Cardiac septum (tissue), 1 donor: ENCODE data around the gene KLK11. TPM values are rescaled to one million over a fixed set of nuclear protein-coding genes. Genes with fewer than 3 reads are reported as not detected.

Experiments used
- DNase-seq: peaks from one replicate; pipeline ENCODE4 v3.0.0-alpha.2; 2020; ENCODE audit warnings: low spot score
- intact Hi-C: fragments of 100-400 bp; cut with DNase I; formaldehyde crosslinking; loops from one replicate; pipeline ENCODE4 v1.14.0; 2022
- long read RNA-seq: library from polyadenylated mRNA; unstranded; transcript quantifications from one replicate; pipeline ENCODE4 v2.0.0, GENCODE V29; 2021
- total RNA-seq: library from RNA; stranded (reverse); fragmentation: NEBNext Ultra II Directional; extraction: Animal tissue kit (Norgen Biotek cat#: 25700); gene quantifications from one replicate; pipeline ENCODE4 v1.2.1, GENCODE V29; 2021
- donor health status: DM: no; HTN: no; CAD: no.

KLK11 gene, protein sequence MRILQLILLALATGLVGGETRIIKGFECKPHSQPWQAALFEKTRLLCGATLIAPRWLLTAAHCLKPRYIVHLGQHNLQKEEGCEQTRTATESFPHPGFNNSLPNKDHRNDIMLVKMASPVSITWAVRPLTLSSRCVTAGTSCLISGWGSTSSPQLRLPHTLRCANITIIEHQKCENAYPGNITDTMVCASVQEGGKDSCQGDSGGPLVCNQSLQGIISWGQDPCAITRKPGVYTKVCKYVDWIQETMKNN
- total RNA-seq: not detected
- long read RNA-seq: 0 reads

DNA sequence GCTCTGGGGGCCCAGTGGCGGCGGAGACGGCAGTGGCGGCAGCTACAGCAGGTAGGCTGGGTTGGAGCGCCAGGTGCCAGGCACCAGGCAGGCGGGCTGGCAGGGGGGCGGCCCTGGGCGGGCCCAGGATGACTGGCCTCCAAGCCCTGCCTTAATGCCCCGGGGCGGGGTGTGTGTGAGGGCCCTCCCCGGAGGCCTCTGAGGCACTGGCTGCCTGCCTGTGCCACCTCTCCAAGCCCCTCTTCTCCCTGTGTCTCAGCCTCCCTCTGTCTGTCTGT lies at the start of gene KLK11:
KLK11 (minus strand) TSS at position 63 of the 278 bp plus-strand sequence. CDS start 985 bp downstream, outside the sequence.
- no peak for DNase-seq
- intact Hi-C loops: no loop called here

DNA sequence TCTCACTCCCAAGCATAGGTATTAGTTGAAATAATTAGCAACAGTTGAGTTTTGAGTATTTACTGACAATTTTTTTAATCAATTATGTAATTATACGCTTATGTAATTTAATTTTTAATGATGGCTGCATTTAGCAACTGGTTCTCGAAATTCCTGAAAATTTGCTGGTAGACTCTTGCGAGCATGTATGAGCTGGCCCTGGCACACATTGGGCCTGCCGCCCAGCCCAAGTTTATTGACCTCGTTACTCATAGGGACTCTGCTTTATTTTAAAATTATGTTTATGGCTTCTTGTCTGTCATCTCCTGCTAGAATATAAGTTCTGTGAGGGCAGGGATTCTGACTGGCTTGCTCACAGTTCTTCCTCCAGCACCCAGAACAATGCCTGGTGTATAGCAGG lies 49.6 kb upstream of the KLK11 start:
- no peak for DNase-seq
- intact Hi-C loops: no loop called here

DNA sequence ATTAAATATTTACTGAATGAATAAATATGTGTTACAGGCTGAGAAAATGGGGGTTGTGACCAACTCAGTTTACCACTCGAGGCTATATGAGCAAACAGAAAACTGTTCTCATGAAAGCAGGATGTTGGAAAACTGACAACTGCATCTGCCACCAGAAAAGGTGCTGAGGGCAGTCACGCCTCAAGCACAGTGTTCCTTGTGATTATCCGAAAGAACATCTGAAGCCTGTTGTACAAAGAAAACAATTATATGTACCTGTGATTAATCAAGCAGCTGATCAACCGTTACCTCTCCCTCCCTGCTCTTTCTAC lies 44.6 kb upstream of the KLK11 start:
- intact Hi-C loops: no loop called here
- DNase-seq: no peak

DNA sequence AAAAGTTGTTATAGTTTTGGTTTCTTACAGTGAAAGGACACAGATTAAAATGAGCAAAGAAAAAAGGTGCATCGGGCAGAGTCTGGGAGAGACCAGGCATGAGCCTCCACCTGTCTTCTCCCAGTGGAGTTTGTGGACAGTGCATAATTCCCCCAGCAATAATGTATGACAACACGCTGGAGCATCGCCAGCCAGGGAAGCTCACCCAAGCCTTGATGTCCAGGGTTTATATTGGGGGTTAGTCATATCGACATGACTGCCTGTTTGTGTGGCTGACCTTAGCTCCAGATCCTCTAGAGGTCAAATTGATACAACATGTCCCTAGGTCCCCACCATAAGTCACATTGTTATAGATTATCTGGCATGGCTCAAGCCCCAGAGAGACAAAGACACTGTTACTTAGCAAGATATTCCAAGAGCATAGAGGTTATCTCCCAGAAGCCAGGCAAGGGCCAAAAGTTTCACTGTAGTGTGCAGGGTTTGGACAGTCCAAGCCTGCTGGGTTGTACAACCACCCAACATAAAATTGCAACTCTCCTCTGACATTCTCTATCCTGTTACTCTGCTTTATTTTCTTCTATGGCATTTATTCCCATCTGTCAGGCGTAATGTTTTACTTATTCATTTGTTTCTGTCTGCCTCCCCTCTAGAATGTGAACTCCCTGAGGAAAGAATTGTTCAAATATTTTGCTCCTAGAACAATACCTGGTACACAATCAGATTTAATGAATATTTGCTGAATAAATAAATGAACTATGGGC lies 44.1 kb upstream of the KLK11 start:
- no peak for DNase-seq

DNA sequence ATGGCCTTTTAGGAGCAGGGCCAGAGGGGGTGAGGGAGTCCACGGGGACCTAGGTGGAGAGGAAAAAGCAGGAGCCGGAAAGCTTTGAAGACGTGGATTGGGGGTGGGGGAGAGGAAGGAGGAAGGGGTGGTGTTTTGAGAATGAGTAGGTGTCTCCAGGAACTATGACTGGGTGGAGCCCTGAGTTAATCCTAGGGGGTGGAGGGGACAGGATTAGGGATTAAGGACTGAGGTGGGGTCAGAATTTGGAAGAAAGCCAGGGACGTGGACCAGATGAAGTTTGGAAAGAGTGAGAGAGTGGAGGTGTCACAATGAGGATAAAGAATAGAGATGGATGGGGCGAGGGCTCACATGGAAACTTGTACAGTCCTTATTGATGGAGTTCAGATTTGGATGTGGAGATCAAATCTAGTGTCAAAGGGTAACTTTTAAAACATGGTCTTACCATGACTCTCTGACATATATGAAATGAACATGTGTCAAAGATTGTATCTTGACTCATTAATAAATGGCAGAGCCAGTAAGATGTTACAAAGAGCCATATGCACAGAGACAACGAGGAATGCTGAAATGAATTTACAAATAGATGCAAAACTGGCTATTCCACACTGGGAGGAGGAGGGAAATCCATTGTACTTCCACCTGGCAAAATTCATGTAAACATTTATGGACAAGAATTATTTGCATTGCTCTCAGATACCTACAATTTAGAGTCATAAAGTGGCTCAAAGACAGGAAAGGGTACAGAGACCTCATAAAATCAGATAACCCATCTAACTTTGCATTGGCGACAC lies 40.2 kb upstream of the KLK11 start:
- DNase-seq: no peak
- intact Hi-C loops: no loop called here

More for the DNA sequence above, 44.1 kb upstream of the KLK11 start:
- intact Hi-C loops: no loop called here

DNA sequence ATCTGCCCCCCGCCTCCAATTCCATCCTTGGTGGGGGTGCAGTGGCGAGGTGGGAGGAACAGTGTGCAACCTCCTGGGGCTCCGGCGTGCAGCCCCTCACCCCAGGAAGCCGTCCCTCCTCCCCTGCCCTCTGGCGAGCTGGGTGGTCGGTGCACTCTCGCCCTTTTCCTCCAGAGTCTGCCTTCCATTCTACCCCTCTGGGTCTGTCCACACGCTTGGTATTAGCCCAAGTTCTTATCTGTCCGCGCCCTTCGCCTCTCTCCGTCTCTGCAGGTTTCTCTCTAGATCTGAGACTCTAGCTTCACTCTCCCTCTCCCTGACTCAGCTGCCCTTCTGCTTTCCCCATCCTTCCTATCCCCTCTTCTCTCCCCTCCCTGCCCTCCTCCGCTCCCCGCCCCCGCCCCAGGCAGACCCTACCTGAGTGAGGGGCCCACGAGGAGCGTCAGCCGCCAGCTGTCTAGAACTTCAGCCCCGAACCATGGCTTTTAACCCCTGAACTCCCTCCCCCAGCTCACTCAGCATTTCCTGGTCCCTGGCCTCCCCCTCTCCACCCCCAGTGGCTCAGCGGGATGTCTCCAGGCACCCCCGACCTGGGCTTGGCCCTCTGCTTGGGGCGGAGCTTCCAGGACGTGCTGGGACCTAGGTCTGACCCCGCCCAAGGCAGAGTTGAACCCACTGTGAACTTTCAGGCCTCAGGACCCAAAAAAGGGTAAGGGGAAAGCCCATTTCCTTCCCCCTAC lies 39.0 kb upstream of the KLK11 start:
- intact Hi-C loops: no loop called here
- no peak for DNase-seq

DNA sequence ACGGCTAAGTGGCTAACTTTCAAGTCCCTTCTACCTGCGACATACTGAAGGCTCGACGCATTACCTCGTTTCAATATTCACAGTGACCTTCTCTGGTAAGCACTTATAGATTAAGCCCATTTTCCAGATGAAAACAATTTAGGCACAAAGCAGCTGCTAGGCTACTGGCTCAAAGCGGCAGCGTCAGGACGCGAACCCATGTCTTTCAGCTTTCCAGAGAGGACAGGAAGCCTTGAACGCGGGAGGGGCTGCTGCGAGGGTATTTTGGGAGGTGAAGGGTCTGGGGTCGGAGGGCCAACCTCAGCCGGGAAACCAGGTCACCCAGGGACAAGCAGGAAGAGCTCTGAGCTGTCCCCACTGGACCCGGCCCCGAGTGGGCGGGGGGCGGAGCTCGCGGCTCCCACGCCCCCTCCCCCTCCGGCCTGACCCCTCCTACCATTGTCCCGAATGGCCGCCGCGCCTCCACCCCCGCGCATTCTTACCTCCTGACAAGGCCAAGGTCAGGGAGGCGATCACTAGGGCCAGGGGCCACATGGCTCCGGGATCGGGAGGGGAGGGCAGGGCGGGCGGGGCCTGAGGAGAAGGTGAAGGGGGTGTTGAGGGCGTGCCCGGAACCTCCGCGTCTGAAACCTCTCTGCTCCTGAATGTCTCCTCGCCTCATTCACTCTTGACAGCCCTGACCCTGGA lies 38.3 kb upstream of the KLK11 start, which contains the start of gene KLK13:
KLK13 (minus strand) TSS at position 559 of the 687 bp plus-strand sequence; CDS start at position 534, 25 bp downstream.
- no peak for DNase-seq
- intact Hi-C loops: no loop called here

DNA sequence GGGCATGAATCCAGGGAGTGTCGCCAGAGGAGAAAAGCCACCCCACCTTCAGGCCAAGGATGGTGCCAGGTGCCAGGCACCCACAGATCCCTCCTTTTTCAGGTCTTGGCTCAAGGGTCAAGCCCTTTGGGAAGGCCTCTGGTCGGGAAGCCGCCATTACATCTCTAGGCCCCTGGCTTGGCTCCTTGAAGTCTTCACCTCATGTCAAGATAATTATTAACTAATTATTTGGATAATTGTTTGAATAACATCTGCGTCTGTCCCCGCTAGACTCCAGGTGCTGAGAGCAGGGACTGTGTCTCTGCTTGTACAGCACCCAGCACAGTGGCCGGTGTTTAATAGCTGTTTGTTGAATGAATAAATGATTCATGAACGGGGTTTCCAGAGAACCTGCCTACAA lies 37.2 kb upstream of the KLK11 start:
- intact Hi-C loops: no loop called here
- DNase-seq: no peak

DNA sequence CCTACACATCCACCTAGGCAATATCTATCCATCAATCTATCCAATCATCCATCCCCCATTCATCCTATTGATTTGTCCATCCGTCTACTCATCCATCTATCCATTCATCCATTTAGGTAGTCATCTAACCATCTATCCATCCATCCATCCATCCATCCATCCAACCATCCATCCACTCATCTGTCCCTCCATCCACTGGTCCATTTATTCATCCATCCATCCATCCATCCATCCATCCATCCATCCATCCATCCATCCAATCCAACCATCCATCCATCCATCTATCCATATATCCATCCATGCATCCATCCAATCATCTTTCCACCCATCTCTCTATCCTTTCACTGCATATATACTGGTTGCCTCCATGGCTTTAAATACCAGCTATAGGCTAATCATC lies 34.6 kb upstream of the KLK11 start:
- intact Hi-C loops: no loop called here
- no peak for DNase-seq

DNA sequence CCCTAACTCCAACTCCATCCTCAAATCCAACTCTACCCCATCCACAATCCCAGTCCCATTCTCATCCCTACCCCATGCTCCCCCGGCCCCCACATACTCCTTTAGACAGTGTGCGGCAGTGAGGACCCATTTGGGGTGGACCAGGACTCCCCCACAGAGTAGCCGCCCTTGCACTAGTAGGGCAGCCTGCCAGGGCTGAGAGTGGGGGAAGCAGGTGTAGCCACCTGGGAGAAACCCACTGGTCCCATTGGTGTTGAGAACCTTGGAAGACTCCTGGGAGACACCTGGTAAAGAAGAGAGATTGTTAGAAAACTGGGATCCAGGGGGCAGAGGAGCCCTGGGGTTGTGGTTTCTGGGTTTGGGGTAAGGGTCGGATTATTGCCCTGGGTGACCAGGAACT lies 33.9 kb upstream of the KLK11 start:
- intact Hi-C loops: no loop called here
- DNase-seq: no peak

DNA sequence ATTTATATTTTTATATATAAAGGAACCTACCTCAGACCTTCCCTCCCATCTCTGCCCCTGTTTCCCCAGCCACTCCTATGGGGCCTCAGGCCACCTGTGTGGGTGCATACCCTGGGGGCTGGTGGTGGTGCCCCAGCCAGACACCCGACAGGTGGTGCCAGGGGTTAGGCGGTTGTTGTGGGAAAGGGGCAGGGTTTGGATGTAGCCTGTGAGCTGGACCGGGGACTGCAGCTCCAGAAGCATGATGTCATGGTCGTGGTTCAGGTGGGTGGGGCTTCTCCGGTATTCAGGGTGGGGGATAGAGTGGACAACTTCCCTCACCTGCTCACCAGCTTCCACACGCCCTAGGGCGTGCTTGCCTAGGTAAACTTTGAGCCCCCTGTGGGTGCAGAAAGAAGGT lies 33.3 kb upstream of the KLK11 start:
- intact Hi-C loops: no loop called here
- no peak for DNase-seq

DNA sequence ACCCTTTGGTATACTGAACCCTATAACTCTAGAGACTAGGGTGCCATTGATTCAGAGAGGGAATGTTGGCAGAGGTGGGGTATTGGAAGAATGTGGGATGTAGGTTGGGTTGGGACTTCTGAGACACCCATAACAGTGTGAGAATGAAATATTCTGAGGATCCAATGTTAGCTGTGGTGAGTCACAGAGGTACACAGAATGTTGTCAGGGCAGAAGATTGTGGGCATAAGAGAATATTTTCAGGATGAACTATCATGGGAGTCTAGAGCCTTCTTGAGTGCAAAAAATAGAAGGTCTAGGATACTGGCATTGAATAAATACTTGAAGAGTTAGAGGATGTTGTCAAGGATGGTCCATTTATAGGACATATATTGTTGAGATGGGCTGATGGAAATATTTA lies 29.4 kb upstream of the KLK11 start:
- intact Hi-C loops: no loop called here
- DNase-seq: no peak

DNA sequence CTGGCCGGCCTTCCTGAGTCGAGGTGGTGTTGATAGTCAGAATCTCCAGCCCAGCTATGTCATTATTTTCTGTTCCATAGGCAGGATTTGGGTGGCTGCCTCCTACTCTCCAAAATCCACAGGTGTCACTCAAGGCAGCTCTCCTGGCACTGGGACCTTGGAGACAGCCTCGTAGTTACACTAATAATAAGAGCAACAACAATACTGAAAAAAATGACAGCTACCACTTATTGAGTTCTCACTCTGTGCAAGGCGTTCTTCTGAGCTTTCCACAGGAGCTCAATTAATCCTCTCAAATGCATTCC lies 20.6 kb upstream of the KLK11 start:
- no peak for DNase-seq
- intact Hi-C loops: no loop called here

DNA sequence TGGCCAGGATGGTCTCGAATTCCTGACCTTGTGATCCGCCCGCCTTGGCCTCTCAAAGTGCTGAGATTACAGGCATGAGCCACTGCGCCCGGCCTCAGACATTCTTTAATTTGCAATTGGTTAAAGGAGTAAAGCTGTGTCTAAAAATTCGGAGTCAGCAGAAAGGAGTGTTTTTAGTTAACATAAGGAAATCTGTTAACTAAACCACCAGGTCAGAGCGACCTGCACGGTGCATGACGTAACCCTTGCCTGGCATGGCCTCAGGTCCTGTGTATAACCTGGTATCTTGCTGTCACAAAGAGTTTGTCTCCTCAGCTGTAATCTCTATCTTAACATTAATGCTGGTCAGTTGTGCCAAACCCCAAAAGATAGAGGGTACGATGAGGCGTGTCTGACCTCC lies 17.9 kb upstream of the KLK11 start:
- no peak for DNase-seq
- intact Hi-C loops: no loop called here

DNA sequence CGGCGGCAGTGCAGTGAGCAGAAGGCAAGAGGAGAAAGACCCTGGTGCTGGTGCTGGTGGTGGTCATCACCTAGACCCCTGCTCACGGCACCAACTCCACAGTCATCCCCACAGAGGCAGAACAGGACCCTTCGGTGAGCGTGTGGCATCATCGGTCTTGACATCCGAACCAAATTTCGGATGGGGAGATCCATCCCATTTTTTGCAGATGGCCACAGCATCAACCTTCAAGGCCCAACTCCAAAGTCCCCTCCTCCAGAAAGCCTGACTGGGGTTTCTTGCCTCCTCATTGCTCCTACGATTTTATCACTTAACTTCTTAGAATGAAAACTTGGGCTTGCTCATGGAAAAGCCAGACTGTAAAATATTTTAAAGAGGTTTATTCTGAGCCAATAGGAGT lies 17.1 kb upstream of the KLK11 start:
- no peak for DNase-seq
- intact Hi-C loops: no loop called here

DNA sequence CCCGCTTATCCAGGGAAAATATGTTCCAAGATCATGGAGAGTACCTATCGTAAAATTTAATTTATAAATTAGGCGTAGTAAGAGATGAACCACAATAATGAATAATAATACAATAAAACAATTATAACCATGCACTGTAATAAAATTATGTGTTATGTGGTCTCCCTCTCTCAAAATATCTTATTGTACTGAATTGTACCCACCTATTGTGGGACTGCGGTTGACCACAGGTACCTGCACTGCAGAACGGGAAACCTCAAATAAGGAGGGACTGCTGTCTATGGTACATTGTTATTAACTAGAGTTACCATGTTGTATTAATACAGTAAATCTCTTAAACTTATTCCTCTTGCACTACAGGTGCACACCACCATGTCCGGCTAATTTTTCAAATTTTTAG lies 13.7 kb upstream of the KLK11 start:
- intact Hi-C loops: no loop called here

DNA sequence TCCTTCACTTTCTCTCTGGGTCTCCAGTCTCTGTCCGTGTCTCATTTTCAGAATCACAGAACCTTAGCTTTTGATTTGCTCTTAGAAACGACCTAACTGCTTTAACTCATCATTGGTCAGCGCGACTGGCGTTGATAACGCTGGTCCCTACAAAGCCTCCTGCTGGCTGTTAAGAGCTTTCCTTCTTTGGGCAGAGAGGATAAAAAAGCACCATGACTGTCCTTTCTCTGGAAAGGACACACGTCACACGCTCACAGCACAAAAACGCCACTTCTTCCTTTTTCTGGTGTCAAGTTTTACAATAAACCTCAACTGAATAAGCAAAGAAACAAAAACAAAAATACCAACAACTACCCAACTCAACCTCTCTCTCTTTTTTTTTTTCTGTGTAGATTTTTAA lies 10.1 kb upstream of the KLK11 start:
- intact Hi-C loops: no loop called here
- no peak for DNase-seq

More for the DNA sequence above, 13.7 kb upstream of the KLK11 start:
- no peak for DNase-seq

DNA sequence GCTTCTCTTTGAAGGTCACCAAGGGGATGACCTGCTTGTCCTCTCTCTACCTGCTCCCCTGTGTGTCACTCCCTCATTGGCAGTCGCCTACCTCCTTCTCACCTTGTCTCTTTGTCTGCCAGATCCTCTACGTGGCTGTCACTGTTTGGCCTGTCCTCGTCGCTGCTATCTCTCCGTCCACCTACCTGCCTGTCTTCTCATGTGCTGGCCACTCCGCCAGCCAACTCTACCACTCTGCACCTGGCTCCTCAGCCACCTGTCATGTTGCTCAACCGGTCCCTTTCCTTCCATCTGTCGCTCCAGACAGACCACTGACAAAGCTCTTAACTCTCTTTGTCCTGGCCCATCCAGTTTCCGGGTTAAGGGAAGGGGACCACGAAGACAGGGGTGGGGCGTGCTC lies 8.3 kb upstream of the KLK11 start, which contains the start of gene KLK12:
KLK12 (minus strand) TSS at position 299 of the 400 bp plus-strand sequence. CDS start 381 bp downstream, outside the sequence.
- DNase-seq: no peak
- intact Hi-C loops: no loop called here

DNA sequence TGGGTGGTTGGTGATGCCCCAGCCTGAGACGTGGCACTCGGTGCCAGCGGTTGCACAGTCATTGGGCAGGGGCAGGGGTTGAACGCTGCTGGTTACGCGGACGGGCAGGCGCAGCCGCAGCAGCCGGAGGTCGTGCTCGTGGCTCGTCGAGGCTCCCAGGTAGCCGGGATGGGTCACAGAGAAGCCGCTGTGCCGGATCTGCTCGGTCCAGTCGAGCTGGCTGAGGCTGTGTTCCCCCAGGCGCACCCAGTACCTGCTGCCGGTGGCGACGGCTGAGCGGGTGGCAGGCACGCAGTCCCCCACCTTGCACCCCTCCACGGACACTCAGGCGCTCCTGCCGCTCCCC lies 5.4 kb upstream of the KLK11 start:
- intact Hi-C loops: no loop called here
- no peak for DNase-seq
